GM18951 (cell line): ENCODE data around the gene G0S2.

Experiments
- POLR2A ChIP-seq: IDR thresholded peaks from 4 replicates; pipeline ENCODE4 v1.6.1; 2011; ENCODE audit warnings: mild to moderate bottlenecking; ENCODE audit not compliant: insufficient read length, insufficient read depth; ENCODE audit errors: extremely low read depth
- in situ Hi-C: fragments of 300-500 bp; cut with MboI; formaldehyde crosslinking; loops from one replicate; pipeline ENCODE4 v1.12.0; 2022; ENCODE audit warnings: low sequenced_read_pairs, mixed read lengths, inconsistent platforms; ENCODE audit not compliant: unreplicated experiment

G0S2 gene

DNA sequence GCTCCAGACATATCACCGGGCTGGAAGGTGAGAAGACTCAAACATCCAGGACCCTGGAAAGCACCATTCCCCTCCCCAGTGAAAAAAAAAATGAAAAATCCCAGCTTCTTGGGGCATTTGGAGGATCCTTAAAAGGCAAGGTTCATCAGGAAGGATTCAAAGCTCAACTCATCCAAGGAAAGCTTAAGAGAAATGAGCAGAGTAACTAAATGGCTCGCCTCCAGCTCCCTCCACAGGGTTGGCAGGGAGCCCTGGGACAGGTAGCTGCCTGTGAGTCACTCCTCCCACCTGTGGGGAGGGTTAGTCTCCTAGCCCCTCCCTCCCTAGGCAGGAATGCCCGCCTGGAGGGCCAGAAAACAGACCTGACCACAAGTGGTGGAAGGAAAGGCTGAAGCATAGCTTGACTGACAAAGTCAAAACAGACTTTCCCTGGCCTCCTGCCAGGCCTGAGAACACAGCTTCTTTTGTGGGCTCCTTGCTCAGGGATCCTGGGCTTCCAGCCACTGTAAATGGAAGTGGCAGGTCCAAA is 22.3 kb upstream of the G0S2 start:
- in situ Hi-C loops = no loop called here
- no peak for TF ChIP-seq POLR2A

DNA sequence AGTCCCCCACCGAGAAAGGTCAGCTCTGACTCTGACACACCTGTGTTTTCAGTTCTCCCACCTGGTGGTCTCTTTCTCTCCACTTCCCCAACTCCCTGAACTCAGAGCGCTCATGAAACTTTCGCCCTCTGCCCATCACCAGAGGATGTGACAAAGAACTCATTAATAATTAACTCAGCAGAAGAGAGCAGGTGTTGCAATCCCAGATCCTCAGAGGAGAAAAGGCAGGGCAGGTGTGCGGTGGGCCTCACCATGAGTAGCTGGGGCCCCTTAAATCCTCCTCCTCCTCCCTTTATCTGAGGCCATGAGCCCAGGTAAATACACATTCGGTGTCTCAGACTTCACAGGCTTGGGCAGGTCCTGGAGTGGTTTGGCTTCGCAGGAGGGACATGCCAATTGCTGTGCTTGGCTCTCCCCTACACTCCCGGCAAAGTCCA is 21.3 kb upstream of the G0S2 start:
- no peak for TF ChIP-seq POLR2A
- in situ Hi-C loops = no loop called here

DNA sequence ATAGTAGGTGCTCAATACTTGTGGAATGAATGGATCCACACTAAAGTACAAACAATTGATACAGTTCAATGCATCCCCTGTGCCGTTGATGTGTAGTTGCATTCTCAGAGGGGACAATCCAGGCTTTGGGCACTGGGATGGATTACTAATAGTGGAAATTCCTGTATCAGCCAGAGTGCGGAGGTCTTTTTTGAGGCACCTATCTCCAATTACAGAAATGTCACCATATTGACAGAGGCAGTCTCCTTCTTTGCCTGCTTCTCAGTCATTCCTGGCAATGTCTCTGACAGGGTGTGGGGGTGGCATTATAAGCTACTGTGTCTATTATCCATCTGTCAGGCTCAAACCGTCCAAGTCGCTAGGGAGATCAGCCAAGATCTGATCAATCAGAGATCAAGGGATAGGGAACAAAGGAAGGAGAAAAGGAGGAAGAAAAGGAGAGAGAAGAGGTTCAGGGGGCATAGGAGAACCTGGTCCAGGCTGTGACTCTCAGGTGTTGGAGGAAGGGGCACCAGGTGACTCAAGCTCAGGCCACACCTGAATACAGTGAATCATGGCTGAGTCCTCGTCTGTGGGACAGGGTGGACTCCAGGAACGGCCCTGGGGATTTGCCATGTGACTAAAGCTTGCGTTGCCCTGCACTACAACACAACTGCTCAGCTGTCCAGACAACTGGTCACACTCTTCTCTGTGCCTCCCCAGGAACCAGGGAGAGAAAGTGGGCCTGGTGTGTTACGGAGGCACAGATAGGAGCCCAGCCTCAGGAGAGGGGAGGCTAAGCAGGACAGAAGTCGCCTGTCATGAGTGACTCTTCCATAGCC is 19.6 kb upstream of the G0S2 start:
- TF ChIP-seq POLR2A = no peak
- in situ Hi-C loops = no loop called here

DNA sequence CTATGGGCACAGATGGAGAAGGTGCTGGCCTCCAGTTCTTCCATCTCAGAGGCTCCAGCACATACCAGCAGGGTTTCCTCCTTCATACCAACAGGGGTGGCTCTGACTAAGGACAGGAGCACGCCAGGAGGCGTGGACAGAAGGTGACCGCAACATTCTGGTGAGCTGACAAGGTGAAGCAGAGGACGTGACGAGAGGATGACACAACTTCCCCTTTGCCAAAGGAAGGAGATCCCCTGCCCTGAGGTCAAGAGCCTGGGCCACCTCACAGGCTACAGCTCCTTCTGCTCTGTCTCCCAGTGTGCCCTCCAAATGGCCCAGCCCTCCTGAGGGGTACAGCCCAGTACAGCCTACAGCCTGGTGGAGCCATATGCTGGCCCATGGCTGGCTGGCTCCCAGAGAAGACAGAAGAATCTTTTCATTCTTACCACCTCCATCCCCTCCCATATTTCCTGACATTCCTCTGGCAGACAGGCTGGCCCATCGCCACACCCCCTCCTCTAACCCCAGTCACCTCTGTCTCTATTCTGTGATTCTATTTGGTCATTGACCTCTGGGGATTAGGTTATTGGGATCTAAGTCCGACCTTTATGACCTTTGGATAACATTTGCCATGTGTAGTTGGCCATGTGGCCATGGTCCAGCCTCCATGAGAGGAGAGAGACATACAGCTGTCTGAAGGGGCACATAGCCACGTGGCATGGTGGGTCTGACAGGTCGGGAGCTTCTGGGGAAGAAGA is 17.9 kb upstream of the G0S2 start:
- in situ Hi-C loops = no loop called here
- no peak for TF ChIP-seq POLR2A

DNA sequence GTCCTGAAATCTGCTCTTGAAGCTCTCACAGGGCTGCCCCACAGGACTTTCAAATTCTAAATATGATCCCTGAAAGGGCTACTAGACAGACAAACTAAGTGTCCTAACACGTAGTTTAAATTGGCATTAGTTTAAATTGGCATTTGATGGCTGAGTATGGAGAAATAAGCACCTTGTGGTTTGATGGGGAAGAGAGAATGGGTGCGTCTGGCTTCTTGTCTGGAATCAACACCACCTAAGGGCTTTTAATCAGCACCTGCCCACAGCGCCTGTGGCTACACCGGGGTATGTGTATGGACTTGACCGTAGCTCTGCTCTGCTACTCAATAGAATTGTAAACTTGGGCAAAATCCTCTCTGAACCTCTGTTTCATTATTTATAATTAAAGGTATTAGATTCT is 17.3 kb upstream of the G0S2 start:
- no peak for TF ChIP-seq POLR2A
- in situ Hi-C loops = no loop called here

DNA sequence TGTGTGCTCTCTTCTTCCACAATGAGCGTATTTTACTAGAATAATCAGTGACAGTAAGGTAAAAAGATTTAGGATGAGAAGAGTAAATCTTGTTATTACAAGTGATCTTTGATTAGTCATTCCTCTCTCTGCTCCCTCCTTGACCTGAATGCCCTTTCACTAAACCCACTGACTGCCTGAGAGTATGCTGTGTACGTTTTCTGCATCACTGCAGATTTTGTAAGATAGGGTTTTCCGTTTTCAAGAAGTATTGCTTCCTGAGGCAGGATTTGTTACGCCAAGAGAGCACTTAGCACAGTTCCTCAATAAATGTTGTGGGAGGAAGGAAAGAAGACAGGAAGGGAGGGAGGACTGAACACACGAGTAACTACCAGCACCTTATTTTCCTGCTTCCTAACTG is 15.3 kb upstream of the G0S2 start:
- in situ Hi-C loops = no loop called here

DNA sequence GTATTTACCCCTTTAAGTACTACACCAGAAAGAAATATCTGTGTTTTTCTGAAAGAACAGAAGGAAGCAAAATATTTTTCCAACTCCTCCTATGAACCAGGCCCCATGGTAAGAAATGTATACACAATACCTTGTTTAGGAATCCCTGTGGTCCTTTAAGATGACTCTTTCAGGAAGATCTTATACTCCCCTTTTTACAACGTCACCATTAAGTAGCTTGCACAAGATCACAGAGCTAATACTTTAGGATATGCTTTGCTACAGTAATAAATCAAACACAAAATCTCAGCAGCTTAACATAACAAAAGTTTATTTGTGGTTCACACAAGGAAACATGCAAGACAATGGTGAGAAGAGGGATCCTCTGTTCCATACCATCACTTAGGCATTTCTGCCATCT is 14.1 kb upstream of the G0S2 start:
- in situ Hi-C loops = no loop called here
- no peak for TF ChIP-seq POLR2A

More for the DNA sequence above, 15.3 kb upstream of the G0S2 start:
- no peak for TF ChIP-seq POLR2A

DNA sequence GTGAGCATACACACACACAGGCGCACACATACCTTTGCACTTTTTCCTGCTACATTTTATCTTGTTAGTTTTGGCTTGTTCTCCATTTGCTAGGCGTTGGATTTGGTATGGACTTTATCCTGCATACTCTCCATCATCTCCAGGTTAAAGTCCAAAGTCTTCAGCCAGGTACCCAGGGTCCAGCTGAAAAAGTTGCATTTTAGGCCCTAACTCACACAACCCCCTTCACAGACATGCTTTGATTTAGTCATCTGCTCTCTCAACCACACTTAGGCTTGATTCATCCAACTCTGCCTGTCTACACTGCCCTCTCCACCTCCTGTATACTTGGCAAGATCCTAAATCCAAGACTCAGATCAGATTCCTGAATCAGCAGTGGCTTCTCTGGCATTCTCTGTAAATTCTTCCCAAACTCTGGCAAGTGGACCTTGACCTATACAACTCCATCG is 12.3 kb upstream of the G0S2 start:
- TF ChIP-seq POLR2A = no peak
- in situ Hi-C loops = no loop called here

DNA sequence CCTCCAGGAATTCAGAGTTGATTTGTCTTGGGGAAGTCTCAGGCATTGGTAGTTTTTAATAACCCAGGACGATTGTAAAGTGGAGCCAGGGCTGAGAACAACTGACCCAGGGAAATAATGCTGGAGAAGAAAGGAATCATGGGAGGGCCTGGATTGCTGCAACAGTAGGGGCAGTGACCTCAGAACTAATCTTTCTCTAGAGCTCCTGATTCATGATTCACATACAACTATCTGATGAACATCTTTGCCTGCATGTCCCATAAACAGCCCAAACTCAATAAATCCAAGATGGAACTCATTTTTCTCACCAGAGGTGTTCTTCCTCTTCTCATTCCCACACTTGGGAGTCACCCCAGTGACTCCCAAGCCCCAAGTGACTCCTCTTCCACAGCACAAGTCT is 8.1 kb upstream of the G0S2 start:
- in situ Hi-C loops = no loop called here
- no peak for TF ChIP-seq POLR2A

DNA sequence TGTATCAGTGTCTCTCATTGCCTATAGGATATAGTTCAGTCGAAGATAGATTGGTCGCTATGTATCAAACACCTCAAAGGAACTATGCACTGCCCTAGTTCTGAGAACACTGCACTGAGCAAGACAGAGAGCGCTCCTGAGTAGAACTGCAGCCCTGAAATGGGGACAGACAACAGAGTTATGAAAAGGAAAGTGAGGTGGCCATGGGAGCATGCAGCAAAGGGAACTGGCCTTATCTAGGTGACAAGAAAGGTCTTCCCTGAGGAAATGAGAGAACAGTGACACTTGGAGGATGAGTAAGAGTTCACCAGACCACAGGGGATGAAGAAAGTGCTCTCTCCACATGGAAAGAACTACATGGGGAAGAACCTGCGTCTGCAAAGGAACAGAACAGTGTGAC is 7.5 kb upstream of the G0S2 start:
- in situ Hi-C loops = no loop called here
- no peak for TF ChIP-seq POLR2A

DNA sequence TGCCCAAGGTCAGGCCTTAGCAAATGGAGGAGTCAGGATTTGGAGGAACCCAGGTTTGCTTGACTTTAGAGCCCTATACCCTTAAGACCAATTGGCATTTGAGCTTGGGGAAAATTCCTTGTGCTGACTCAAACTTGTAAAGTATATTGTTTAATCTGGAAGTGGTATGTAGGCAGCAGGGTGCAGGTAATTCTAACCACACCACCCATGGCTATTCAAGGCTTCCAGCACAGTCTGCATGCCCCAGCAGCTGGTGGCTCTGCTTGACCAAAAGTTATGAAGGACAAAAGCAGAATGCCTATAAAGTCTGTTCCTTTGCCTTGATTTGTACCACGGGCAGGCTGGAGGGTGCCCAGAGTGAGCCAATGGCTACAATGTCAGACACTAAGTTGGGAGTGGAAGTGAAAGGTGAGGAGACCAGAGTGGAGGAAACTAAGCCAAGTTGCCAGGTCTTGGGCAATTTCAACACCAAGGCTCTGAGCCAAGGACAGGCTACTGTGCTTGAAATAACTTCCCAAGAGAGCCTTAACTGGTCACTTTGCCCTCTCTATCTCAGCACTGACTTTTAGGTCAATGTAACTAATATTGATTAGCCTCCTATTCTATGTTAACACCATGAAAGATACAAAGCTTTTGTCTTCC is 4.7 kb upstream of the G0S2 start:
- no peak for TF ChIP-seq POLR2A
- in situ Hi-C loops = no loop called here

DNA sequence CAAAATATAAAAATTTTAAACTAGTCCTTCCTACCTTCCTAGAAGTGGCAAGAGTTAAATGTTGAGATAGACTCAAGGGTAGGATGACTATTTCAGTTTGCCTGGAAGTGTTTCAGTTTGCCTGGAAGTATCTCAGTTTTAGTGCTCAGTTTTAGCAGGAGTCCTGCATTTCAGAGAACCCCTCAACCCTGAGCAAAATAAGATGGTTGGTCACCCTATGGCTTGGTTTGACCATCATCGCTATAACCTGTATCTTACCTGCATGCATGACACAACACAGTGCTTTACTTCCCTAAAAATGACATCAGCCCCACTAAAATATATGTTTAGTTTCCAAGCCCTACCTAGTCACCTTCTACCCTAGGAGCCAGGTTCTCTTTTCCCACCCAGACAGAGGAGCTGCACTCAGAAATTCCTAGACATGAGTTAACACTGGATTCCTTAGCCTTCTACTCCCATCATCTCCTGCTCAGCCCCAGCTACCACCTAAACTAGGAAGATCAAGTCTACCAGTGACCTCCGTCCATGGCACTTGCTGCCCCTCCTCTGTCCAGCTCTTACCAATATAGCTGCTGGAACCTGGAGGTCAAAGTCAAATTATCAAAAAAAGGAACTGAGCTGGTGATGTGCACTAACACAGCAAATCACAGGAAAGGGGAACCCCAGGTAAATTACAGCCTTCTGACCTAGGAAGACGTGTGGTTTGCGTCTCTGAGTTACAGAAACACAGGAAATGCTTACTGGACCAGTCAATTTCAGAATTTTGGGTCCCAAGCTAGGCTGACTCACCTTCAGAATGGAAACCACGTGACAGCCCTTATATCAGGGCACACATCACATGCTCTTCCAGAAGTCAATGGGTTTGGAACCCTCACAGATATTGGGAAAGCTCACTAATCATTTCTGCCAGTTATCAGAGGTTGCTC is 2.2 kb upstream of the G0S2 start:
- TF ChIP-seq POLR2A = no peak
- in situ Hi-C loops = no loop called here
